CD1c-positive myeloid dendritic cell (primary cell): ENCODE data around the gene CELA2A.
"Not testable (repeated sequence)": the region's sequence is repeated elsewhere in the genome, so short reads cannot be mapped to it uniquely, and the experiment has no call there.

ENCODE experiments used
- DNase-seq: peaks from one replicate; pipeline ENCODE4 v3.0.0-alpha.2; 2016; ENCODE audit errors: extremely low spot score

The CELA2A gene

DNA sequence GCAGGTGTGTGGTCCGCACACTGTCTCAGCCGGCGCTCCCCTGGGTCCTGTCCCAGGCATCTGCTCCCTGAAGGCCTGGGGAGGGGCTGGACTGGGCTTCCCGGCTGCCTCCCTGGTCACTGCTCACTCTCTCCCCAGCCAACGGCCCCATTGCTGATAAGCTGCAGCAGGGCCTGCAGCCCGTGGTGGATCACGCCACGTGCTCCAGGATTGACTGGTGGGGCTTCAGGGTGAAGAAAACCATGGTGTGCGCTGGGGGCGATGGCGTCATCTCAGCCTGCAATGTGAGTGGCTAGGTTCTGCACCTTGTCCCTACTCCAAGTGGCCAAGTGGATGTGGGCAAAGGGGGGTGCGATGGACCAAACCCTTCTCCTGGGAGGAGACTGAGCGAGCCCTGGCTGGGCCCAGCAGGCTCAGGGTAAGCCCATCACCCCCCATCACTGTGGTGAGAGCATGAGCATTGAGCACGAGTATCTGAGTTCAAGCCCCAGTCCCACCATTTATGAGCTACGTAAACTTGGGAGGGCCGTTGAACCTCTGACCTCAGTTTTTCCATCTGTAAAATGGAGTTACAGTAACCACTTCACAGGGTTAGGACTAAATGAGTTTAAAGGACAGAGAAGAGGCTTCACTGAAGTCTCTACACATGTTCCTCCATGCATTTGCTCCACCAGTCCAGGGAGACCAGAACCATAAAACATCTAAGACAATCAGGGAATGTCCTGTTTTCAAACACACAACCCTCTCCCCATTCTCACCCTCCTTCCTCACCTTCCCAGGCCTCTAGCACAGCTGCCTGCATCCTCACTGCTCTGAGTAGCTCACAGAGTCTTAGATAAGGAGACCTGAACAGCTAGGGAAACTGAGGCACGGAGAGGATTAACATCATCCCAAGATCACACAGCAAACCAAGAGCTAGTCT lies 11.8 kb upstream of the CELA2A start:
- DNase-seq = no peak

DNA sequence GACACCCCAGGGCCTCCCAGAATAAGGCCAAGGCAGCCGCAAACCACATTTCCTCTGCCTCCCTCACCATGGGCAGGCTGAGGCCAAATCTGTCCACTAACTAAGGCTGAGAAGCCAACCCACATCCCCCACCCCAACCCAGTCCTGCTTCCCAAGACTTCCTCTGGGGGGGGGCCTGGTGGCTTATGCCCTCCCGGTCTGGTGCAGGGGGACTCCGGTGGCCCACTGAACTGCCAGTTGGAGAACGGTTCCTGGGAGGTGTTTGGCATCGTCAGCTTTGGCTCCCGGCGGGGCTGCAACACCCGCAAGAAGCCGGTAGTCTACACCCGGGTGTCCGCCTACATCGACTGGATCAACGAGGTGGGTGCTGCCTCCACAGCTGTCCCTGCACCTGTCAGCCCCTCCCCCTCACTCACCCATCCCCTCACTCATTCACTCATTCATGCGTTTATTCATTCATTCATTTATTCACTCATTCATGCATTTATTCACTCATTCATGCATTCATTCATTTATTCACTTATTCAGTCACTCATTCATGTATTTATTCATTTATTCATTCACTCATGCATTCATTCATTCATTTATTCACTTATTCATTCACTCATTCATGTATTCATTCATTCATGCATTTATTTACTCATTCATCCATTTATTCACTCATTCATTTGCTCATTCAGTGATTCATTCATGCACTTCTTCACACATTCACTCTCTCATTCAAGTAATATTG lies 11.0 kb upstream of the CELA2A start:
- DNase-seq = no peak

DNA sequence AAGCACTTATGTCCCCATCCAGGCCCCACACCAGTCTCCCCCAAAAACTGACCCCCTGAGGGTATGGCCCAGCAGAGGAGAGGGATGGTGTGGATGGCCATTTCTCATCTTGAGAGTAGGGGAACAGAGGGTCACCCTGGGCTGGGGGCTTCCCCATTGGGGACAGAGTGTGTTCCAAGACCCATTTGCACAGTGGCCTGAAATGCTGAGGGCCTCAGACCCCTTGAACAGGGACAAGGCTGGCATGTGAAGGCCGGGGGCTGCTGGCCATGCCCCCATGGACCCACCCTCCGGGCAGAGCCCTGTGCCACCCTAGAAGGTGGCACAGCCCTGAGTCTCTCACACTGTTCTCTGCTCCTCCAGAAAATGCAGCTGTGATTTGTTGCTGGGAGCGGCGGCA lies 10.3 kb upstream of the CELA2A start:
- no peak for DNase-seq

DNA sequence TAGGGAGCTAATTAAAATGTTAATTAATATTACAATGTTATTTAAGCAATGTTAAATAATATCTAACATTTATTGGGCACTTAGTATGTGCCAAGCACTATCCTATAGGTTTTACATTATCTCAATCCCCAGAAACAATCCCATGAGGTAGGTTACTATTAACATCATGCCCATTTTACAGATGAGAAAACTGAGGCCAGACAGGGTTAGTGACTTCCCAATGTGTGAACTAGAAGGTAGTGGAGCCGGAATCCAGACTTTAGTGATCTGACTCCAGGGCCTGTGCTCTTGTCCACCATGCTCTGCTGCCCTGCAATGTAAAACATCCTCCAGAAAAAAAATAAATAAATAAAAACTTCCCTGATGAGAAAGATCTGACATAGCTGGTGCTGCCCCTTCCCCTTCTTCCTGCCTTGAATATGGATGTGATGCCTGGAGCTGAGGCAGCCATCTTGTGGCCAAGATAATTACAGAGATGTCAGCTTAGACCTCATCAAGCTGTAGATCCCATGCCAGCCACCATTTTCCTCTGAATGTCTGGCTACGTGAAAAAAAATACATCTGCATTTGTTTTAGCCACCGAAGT lies 7.6 kb upstream of the CELA2A start:
- no peak for DNase-seq

DNA sequence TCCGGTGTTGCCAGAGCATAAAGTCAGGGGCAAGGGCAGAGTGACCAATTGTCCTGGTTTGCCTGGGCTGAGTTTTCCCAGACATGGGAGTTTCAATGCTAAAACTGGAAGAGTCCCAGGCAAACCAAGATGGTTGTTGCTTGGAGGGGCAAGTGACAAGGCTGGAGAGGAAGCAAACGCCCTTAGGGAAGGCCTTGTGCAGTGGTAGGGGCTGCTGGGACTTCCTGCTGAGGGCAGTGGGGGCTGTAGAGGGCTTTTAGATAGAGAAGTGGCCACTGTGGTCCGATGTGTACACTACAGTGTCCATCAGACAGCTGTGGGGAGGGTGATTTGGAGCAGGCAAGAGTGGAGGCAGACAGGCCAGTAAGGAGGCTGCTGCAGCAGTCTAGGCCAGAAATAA lies 7.0 kb upstream of the CELA2A start:
- DNase-seq = no peak

DNA sequence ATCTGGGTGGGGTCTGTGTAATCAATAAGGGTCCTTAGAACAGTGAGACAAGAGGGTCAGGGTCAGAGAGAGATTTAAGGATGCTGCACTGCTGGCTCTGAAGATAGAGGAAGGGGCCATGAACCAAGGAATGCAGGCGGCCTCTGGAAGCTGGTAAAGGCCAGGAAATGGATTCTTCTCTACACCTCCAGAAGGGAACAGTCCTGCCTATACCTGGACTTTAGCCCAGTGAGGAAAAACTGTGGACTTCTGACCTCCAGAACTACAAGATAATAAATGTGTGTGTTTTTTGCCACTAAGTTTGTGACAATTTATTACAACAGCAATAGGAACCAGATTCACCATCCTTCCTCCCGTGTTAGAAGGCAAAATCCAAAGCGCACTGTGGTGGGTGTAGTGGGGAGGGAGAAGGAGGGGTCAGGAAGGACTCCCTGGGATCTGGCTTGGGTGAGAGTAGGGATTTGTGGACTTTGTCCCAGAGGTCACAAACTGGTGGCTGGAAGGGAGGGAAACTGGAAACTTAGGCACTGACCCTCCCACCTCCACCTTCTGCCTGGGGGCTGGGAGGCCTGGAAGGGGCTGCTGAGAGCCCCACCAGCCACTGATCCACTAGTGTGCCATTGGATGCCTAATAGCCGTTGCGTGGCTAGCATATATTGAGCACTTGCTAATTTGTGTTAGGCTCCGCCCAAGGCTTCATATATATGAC lies 5.4 kb upstream of the CELA2A start:
- no peak for DNase-seq

DNA sequence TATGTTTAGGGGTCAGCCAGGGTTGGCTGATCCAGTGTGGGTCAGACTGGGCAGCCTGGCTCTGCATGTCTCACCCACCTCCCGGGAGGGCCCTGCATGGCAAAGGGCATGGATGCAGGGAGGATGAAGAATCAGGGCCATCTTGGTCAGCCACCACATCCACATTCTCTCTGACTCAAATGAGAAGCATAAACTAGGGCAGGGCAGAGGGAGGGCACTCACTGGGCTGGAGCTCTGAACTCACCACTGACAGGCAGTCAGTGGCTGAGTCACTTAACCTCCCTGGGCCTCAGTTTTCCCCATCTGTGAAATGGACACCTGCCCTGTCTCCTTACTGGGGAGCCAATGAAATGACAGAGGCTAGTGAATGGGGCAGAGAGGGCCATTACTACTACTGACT lies 4.3 kb upstream of the CELA2A start:
- no peak for DNase-seq

DNA sequence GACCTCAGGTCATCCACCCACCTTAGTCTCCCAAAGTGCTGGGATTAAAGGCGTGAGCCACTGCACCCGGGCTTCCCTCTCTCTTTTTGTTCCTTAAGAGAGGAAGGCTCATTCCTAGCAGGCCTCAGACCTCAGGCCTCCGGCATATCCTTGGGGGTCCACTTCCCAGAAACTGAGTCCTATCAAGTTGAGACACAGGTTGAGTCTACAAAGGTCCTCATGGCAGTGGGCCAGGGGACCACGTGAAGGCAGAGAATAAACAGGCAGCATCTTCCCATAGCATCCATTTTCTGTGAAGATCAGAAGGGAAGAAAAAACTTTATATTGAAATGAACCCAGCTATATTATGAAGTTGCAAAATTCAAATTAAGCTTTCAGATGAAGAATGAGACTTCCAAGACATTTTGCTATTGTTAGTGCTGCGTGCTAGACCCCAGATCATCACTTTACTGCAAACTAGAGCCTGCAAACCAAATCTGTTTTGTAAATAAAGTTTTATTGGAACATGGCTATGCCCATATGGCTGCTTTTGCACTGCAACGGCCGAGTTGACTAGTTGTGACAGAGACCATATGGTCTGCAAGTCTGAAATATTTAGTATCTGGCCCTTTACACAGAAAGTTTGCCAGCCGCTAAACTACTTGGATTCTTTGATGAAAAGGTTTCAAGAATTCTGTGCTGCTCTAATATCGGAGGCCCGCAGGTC lies 3.5 kb upstream of the CELA2A start:
- DNase-seq = no peak

DNA sequence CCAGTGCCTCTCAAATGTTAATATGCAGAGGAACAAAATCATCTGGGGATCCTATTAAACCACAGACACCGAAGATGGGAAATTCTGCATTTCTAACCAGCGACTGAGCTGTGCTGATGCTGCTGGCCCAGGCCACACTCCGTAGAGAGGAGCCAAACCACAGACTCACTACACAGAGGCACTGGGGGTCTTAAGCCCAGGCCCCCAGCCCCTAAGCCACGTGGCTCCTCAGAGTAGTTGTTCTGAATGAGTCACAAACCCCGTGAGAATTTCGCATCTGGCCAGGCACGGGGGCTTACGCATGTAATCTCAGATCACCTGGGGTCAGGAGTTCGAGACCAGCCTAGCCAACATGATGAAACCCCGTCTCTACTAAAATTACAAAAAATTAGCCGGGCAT lies 2.8 kb upstream of the CELA2A start:
- DNase-seq = no peak

DNA sequence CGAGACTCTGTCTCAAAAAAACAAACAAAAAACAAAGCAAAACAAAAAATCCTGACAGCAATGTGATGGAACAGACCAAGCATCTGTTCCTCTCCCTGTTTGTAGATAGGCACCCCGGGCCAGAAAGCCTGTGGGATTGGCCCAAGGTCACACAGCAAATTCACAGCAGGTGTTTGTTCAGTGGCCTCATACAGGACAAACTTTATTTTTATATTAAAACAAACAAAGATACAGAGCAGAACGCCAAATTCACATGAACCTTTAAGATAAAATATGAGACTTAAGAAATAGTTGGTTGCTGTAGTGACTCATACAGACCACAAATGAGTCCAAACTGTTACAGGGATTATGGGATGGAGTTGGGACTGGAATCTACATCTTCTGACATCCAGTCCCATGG lies 2.3 kb upstream of the CELA2A start:
- no peak for DNase-seq

DNA sequence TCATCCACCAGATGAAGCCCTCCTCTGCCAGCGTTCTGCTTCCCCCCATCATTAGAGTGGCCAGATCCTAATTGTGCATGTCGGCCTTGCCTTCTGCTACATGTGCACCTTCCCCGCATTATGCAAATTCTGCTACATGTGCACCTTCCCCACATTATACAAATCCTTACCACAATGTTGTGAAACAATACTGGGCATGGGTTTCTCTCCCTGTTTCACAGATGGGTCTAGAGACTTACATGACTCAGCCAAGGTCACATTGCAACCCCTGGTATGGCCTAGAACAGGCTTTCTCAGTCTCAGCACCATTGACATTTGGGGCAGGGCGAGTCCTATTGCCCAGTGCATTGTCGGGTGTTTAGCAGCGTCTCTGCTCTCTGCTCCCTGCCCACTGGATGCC lies 1.0 kb upstream of the CELA2A start:
- no peak for DNase-seq

DNA sequence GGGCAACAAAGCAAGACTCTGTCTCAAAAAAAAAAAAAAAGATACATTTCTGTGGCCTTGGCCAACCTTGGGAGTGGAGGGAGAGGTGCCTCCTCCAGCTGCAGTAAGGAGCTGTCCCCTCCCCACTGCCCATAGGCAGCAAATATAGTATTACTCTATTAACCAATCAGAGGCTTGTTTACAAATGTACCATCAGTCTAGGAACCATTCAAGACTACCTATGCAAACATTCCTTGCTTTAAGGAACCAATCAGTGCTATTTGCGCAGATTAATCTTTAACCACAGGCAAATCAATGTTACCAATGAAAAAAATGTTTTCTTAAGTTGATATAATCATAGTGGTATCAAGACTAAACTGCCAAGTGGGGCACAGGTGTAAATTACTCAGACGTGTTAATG lies 1.1 kb downstream of the CELA2A start:
- DNase-seq = no peak

DNA sequence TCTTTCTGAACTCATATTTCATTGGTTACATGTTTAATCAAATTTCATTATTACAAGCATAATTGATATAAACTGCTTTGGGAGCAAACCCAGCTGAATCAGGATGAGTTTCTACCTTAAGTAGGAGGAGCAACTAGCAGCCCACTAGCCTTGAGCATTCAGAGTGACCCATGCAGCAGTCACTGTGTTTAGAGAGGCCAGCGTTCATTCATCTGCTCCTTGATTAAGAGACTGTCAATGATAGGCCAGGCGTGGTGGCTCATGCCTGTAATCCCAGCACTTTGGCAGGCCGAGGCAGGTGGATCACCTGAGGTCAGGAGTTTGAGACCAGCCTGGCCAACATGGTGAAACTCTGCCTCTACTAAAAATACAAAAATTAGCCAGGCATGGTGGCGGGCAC lies 1.9 kb downstream of the CELA2A start:
- not testable (repeated sequence) for DNase-seq

DNA sequence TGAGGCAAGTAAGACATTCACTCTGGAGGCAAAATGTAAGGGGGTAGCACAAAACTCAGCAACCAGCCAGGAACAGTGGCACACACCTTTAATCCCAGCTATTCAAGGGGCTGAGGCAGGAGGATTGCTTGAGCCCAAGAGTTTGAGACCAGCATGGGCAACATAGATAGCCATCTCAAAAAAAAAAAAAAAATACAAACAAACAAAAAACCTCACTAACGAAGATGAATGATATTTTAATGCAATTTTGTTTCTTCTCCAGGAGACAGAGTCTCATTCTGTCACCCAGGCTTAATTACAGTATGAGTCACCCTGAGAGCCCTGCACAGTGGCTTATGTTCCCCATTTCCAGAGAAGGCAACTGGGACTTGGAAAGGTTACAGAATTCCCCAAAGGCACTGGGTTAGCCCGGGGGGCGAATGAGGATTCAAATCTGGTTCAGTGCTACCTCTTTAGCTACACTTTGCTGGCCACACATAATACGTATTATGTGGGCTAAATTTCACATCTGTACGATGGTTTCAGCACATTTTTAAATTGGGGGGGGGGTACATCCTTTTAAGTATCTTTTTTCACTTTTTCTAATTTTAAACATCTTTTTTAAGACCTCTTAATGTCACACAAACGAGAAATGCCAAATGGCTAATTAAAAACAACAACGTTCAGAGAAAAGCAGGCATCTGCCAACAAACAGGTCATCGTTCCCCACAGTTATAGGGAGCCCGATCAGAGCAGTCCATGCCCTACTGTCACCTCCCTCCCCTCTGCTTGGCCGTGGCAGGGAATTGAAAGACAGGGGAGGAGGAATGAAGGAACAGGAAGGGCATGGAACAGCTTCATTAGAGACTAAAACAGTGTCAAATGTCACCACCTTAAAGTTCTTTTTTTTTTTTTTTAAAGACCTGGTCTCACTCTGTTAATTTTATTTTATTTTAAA lies 3.5 kb downstream of the CELA2A start:
- peak; percentile 63 for DNase-seq

DNA sequence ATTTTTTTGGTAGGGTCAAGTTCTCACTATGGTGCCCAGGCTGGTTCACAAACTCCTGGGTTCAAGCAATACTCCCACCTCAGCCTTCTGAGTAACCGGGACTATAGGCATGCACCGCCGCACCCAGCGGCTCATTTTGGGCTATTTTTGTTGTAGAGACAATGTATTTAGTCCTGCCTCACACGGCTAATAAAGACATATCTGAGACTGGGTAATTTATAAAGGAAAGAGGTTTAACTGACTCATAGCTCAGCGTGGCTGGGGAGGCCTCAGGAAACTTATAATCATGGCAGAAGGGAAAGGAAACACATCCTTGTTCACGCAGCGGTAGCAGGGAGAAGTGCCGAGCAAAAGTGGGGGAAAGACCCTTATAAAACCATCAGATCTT lies 4.2 kb downstream of the CELA2A start:
- no peak for DNase-seq

DNA sequence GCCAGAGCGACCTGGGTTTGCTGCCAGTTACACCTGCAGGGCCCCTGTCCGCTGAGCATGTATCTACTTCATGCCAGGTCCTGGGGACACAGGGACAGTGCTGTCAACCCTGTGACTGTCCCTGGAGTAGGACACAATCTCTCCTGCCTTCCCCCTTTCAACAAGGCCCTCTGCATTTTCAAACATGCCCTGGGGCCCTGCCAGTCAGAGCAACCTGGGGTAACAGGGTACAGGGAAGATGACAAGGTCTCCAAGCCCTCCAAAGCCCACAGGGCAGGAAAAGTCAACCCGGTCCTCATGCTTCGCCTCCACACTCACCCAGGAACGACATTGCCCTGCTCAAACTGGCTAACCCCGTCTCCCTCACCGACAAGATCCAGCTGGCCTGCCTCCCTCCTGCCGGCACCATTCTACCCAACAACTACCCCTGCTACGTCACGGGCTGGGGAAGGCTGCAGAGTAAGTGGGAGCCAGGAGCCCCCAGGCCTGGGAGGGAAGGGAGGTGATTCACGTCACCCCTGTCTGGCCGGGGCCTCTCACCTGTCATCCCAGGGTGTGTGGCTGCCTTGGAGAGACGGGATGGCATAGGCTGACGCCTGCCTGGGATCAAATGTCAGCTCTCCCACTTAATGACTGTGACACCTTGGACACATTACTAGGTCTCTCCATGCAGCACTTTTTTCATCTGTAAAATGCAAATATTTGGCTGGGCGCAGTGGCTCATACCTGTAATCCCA lies 6.7 kb downstream of the CELA2A start:
- DNase-seq = not testable (repeated sequence)

DNA sequence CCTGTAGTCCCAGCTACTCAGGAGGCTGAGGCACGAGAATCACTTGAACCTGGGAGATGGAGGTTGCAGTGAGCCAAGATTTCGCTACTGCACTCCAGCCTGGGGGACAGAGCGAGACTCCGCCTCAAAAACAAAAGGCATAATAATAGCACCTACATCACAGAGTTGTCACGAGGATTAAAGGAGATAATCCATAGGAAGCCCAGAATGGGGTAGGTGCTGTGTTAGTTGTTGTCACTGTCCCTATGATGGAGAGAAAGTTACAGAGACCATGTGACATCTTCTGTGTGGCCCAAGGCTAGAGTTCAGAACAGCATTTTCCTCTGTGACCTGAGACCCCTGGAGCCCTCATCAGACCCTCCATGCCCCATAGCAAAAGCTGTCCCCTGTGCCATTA lies 7.4 kb downstream of the CELA2A start:
- not testable (repeated sequence) for DNase-seq

DNA sequence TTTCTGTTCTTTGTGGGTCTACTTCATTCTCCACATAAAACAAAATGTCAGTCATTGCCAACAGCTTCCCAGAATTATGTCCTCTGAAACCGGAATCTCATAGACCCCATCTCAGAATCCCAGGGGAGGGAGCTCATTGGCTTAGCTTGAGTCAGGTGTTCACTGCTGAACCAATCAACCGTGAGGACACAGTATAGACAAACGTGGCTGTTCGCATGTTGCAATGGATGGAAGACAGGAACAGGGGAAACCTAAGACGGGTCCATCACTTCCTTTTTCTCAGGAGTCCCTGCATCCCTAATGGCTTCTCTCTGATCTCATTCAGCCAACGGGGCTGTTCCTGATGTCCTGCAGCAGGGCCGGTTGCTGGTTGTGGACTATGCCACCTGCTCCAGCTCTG lies 9.1 kb downstream of the CELA2A start:
- no peak for DNase-seq

DNA sequence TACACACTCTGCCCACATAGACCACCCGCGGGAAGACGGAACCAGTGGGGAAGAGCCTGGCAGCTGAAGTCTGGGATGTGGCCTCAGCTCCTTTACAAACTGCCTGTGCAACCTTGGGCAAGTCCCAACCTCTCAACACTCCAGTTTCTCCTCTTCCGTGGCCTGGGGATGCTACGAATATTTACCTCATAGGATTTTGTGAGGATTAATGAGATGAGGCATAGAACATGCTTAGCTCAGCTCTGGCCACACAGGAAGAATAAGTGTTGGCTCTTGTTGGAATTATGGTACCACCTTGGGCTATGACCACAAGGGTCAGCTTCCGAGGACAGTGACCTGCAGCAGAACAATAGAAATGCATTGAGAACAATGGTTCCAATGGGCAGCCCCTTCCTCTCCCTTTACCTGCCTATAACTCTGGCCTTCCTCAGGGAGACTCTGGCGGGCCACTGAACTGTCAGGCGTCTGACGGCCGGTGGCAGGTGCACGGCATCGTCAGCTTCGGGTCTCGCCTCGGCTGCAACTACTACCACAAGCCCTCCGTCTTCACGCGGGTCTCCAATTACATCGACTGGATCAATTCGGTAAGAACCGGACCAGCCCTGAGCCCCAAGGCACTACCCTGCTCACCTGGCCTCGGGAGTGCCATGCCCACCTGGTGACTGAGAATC lies 10.6 kb downstream of the CELA2A start:
- DNase-seq = not testable (repeated sequence)
